Measurements from ENCODE around the gene RAPGEF6.

GRCh38 chr5:131607418-131607817 is 27.6 kb downstream of the RAPGEF6 start:
- TF ChIP-seq, protein P1, sequence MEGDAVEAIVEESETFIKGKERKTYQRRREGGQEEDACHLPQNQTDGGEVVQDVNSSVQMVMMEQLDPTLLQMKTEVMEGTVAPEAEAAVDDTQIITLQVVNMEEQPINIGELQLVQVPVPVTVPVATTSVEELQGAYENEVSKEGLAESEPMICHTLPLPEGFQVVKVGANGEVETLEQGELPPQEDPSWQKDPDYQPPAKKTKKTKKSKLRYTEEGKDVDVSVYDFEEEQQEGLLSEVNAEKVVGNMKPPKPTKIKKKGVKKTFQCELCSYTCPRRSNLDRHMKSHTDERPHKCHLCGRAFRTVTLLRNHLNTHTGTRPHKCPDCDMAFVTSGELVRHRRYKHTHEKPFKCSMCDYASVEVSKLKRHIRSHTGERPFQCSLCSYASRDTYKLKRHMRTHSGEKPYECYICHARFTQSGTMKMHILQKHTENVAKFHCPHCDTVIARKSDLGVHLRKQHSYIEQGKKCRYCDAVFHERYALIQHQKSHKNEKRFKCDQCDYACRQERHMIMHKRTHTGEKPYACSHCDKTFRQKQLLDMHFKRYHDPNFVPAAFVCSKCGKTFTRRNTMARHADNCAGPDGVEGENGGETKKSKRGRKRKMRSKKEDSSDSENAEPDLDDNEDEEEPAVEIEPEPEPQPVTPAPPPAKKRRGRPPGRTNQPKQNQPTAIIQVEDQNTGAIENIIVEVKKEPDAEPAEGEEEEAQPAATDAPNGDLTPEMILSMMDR (conservative IDR thresholded peaks at IDR 0.05; ENCODE audit: low read depth in 2 of 2), result no peak
- TF ChIP-seq EZH2 (IDR thresholded peaks at IDR 0.05; ENCODE audit: low read depth, unreplicated experiment), result no peak
- no peak for TF ChIP-seq POLR2AphosphoS5 (IDR thresholded peaks at IDR 0.05; ENCODE audit: low read depth)
- TF ChIP-seq EZH2phosphoT487 (IDR thresholded peaks at IDR 0.05; ENCODE audit: unreplicated experiment), result no peak
- no peak for TF ChIP-seq REST (IDR thresholded peaks at IDR 0.05; ENCODE audit: unreplicated experiment)
- TF ChIP-seq CREB1 (CRISPR knock-in tag; IDR thresholded peaks at IDR 0.05; ENCODE audit: low read depth), result no peak
- TF ChIP-seq ZNF114 (CRISPR knock-in tag; IDR thresholded peaks at IDR 0.05), result no peak
- no peak for TF ChIP-seq JUNB (IDR thresholded peaks at IDR 0.05; ENCODE audit: unreplicated experiment)
- TF ChIP-seq, protein P2, sequence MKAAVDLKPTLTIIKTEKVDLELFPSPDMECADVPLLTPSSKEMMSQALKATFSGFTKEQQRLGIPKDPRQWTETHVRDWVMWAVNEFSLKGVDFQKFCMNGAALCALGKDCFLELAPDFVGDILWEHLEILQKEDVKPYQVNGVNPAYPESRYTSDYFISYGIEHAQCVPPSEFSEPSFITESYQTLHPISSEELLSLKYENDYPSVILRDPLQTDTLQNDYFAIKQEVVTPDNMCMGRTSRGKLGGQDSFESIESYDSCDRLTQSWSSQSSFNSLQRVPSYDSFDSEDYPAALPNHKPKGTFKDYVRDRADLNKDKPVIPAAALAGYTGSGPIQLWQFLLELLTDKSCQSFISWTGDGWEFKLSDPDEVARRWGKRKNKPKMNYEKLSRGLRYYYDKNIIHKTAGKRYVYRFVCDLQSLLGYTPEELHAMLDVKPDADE (IDR thresholded peaks at IDR 0.05), result no peak
- no peak for TF ChIP-seq ZNF462 (CRISPR knock-in tag; IDR thresholded peaks at IDR 0.05)
- no peak for TF ChIP-seq NANOG (IDR thresholded peaks at IDR 0.05; ENCODE audit: borderline replicate concordance)
- TF ChIP-seq STAT1 (IDR thresholded peaks at IDR 0.05; ENCODE audit: unreplicated experiment), result no peak

Measured in GM23338 (cell line).